Cardiac fibroblast (primary cell): ENCODE measurements around the gene IPO5.

Experiments
- DNase-seq, 2 donors: peaks; one replicate each; pipeline versions ENCODE4 v3.0.0 to v3.0.0-alpha.2; 2010; ENCODE audit warnings: low read depth in 2 of 2
- H3K4me3 ChIP-seq, 2 donors: replicated peaks in 1 of 2; 1 replicate in 1 of 2; 2 replicates in 1 of 2; pipeline ENCODE4 v1.5.1; 2011; ENCODE audit warnings: low read depth in 2 of 2, low read length in 2 of 2, mild to moderate bottlenecking in 2 of 2, moderate library complexity in 1 of 2
- CTCF ChIP-seq: IDR thresholded peaks from one replicate; pipeline ENCODE4 v1.5.1; 2011; ENCODE audit warnings: low read depth, mild to moderate bottlenecking, low read length, inconsistent platforms

IPO5 gene

DNA sequence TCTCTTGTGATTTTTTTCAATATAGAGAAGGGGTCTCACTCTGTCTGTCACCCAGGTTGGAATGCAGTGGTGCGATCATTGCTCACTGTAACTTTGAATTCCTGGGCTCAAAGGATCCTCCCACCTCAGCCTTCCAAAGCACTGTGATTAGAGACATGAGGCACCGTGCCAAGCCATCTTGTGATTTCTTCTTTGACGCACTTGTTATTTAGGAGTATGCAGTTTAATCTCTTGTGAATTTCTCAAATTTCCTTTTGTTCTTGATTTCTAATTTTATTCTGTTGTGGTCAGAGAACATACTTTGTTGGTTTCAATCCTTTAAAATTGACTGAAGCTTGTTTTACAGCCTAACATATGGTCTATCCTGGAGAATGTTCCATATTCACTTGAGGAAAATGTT, 14.5 kb downstream of the IPO5 start:
- peak; percentile 56 to 92 for DNase-seq

GRCh38 chr13:97971519-97971918, 18.0 kb downstream of the IPO5 start:
- TF ChIP-seq CTCF, result no peak
- DNase-seq, result no peak
- H3K4me3 ChIP-seq, result no peak overlapping the region

More for the DNA sequence above, 14.5 kb downstream of the IPO5 start:
- no peak for TF ChIP-seq CTCF
- H3K4me3 ChIP-seq, result no peak overlapping the region

- no peak for DNase-seq
- TF ChIP-seq CTCF, result no peak
- no peak overlapping the region for H3K4me3 ChIP-seq
Observed at GRCh38 chr13:97974773-97975172, 21.3 kb downstream of the IPO5 start.

GRCh38 chr13:97975280-97975847, 21.9 kb downstream of the IPO5 start:
- DNase-seq, result no peak
- no peak for TF ChIP-seq CTCF
- H3K4me3 ChIP-seq, result peak overlapping the region; percentile 68 to 88

GRCh38 chr13:97975848-97976609, 22.6 kb downstream of the IPO5 start:
- TF ChIP-seq CTCF, result no peak
- DNase-seq, result peak; percentile 80 to 92
- H3K4me3 ChIP-seq, result peak overlapping the region; percentile 88 to 92

DNA sequence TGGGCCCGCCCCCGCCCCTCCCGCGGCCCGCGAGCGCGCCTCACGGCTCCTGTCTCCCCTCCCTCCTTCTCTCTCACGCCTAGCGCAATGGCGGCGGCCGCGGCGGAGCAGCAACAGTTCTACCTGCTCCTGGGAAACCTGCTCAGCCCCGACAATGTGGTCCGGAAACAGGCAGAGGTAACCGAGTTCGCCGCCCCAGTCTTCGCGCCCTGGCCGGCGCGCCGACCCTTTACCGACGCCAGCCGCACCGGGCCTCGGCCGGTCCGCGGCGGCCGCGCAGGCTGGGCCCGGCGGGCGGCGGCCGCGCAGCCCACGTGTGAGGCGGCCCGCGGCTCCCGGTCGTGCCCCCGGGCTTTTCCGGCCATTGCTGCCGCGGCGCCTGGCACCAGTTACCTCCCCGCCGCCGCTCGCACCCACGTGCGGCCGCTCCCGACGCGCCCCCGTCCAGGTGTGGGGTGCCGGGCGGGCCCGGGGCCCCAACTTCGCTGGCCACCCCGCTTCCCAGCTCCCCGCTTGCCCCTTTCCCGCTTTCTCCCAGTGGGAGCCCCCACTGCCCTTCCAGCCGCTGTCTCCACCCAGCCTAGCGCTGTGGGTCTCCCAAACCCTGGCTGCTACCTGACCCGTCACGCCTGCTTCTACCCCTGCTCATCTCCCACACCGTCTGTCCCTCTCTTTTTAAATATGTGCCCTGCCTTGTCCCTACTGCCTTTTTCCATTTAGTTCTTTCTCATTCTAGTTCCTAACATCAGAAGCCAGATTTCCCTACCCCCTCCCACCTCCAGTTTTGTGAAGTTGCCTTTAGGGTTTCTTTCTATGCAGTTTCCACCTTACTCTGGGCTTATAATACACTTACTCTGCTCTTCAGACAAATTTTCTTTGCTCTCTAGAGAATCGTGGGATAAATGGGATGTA, 23.4 kb downstream of the IPO5 start:
- peak in 1 of 2 donors; percentile 32 for DNase-seq
- TF ChIP-seq CTCF, result no peak
- peak overlapping the region; percentile 88 to 92 for H3K4me3 ChIP-seq
